Urinary bladder (tissue), 4 donors: ENCODE measurements around the gene CLEC12A. TPM values are rescaled to one million over a fixed set of nuclear protein-coding genes. Genes with fewer than 3 reads are reported as not detected.
"Not testable (repeated sequence)": the region's sequence is repeated elsewhere in the genome, so short reads cannot be mapped to it uniquely, and the experiment has no call there.

Experiments used
- DNase-seq: peaks from one replicate; pipeline ENCODE4 v3.0.0-alpha.2; 2015; ENCODE audit errors: extremely low spot score
- H3K27ac ChIP-seq: one replicate; pipeline ENCODE4 v1.5.1; 2013; ENCODE audit warnings: low read depth, mild to moderate bottlenecking, moderate library complexity
- H3K36me3 ChIP-seq: one replicate; pipeline ENCODE4 v1.6.1; 2013; ENCODE audit warnings: mild to moderate bottlenecking, moderate library complexity; ENCODE audit not compliant: insufficient read depth
- H3K4me1 ChIP-seq: one replicate; pipeline ENCODE4 v1.6.1; 2013; ENCODE audit warnings: mild to moderate bottlenecking, moderate library complexity; ENCODE audit not compliant: insufficient read depth
- H3K4me3 ChIP-seq: one replicate; pipeline ENCODE4 v1.5.1; 2013; ENCODE audit warnings: low read depth, low read length
- WGBS: extraction: QIAGEN DNeasy Blood & Tissue Kit; methylation state at CpG from one replicate; pipeline ENCODE4 v1.1.7; 2013; 5-methylcytosine and 5-hydroxymethylcytosine counted together
- polyA plus RNA-seq: library from polyadenylated mRNA; stranded (reverse); fragments of 200-250 nt; gene quantifications from one replicate; pipeline ENCODE4 v1.2.3, GENCODE V29; 2013
- total RNA-seq: library from RNA; depleted of rRNA; stranded (reverse); fragments of >200 nt; gene quantifications from one replicate; pipeline ENCODE4 v1.2.3, GENCODE V29; 2014
- donor health status: healthy with polysubstance abuse.
- donor health status: healthy.

CLEC12A gene
- total and polyA plus RNA-seq, 2 donors, result 1.5 to 1.6 TPM

- 82% methylated on average over 3 of the region's 3 CpGs for WGBS
- Histone ChIP-seq H3K4me1 (no peaks in the 10 kb centered on the region), H3K4me3 (no peak overlapping the region), H3K27ac (no peak overlapping the region), H3K36me3 (no peaks in the 10 kb centered on the region)
- DNase-seq, result no peak
Observed at GRCh38 chr12:9991876-9992275, 20.7 kb downstream of the CLEC12A start.

DNA sequence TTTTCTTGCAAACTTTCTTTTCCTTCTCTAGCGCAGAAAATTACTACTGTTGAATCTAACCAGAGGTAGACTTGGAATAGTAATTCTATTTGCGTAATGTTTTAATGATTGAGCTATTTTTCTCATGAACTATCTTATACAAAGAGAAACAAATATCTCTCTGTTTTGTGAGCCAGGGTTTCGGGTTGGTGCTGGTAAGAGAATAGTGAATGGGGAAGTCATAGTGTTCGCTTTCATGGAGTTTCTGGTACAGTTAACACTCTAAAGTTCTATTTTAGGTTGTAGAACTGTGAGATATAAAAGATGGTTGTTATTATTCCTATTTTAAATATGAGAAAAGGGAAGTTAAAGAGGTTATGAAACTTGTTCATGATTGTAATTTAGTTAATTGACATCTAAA, 21.1 kb downstream of the CLEC12A start:
- Histone ChIP-seq H3K27ac (no peak overlapping the region), H3K4me3 (no peak overlapping the region), H3K36me3 (no peaks in the 10 kb centered on the region), H3K4me1 (no peaks in the 10 kb centered on the region)
- WGBS, result 87% methylated on average over 4 of the region's 4 CpGs
- DNase-seq, result no peak

GRCh38 chr12:9999016-9999415, 27.8 kb downstream of the CLEC12A start, which contains the start of gene CLEC1B:
CLEC1B (minus strand) TSS chr12:9999121; CDS start chr12:9999100, 21 bp downstream.
- 92% methylated on average over 3 of the region's 3 CpGs for WGBS
- Histone ChIP-seq H3K27ac (no peak within 1 kb of the TSS), H3K4me1 (no peaks in the 10 kb centered on the region), H3K4me3 (no peak within 1 kb of the TSS), H3K36me3 (no peaks in the 10 kb centered on the region)
- DNase-seq, result no peak

DNA sequence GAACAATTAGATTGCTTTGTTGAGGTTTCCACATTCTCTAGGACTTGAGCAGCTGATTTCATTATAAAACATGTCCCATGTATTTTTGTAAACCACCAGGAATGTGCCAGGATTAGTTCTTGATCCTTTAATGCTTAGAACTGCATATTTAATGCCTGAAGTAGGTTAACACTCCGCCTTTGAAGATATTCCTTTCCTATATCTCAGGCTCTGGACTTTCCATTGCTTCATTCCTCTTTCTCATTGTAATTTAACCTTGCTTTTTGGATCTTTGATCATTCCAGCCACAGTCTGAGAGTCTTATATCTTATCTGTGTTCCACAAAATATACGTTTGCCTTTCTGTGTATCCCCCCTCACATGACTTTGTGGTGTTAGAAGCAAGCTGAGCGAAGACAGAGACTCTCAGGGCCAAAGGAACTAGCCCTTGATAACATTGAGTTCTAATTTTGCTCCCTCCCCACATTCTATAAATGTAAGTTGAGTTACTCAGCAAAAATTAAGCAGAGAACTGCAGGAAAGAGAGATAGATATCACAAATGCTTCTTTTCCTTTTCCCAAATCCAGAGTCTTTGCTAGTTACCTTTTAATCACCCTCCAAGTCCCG, 30.1 kb downstream of the CLEC12A start:
- DNase-seq, result no peak
- WGBS, result 42% methylated on average over 4 of the region's 4 CpGs

GRCh38 chr12:10012630-10013330, 41.6 kb downstream of the CLEC12A start:
- Histone ChIP-seq H3K4me3 (no peak overlapping the region), H3K36me3 (no peaks in the 10 kb centered on the region), H3K4me1 (no peaks in the 10 kb centered on the region), H3K27ac (no peak overlapping the region)
- 68% methylated on average over 6 of the region's 6 CpGs for WGBS
- DNase-seq, result no peak

More for the DNA sequence above, 30.1 kb downstream of the CLEC12A start:
- Histone ChIP-seq H3K27ac (no peak overlapping the region), H3K4me1 (no peaks in the 10 kb centered on the region), H3K36me3 (no peaks in the 10 kb centered on the region), H3K4me3 (no peak overlapping the region)

DNA sequence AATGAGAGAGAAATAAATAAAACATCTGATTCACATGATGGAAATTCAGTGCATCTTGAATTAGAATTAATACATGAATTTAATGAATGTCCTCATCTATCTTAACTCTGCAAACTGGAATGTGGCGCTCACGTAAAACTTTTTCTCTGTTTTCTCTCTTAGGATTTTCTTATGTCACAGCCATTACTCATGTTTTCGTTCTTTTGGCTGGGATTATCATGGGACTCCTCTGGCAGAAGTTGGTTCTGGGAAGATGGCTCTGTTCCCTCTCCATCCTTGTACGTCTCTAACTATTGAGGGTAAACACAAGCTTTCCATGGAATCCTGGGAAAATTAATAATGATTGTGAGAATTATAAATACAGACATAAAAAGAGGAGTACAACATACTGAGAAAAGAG, 44.2 kb downstream of the CLEC12A start:
- Histone ChIP-seq H3K4me1 (no peaks in the 10 kb centered on the region), H3K36me3 (no peaks in the 10 kb centered on the region), H3K4me3 (no peak overlapping the region), H3K27ac (no peak overlapping the region)
- 59% methylated on average over 4 of the region's 4 CpGs for WGBS
- DNase-seq, result no peak

GRCh38 chr12:10016881-10017280, 45.7 kb downstream of the CLEC12A start:
- no peak for DNase-seq
- H3K27ac ChIP-seq, result no peak overlapping the region
- no peak overlapping the region for H3K4me3 ChIP-seq
- no peaks in the 10 kb centered on the region for H3K36me3 ChIP-seq
- WGBS, result 15% methylated on average over 1 of the region's 1 CpG
- no peaks in the 10 kb centered on the region for H3K4me1 ChIP-seq

DNA sequence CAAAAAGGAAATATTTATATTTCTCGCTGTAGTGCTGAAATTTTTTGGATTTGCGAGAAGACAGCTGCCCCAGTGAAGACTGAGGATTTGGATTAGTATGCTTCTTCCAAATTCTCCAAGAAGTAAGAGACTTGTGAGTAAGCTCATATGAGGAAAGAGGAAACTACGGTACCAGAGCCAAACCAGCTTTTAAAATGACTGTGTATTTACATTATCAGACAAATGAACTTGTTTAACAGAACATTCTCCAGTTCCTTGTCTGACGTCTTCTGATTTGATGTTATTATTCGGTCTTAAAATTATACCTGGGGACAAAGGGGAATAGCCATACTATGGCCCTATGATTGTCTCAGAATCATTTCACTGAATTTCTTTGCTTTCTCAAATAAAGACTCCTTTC, 47.2 kb downstream of the CLEC12A start:
- no peaks in the 10 kb centered on the region for H3K4me1 ChIP-seq
- no peaks in the 10 kb centered on the region for H3K36me3 ChIP-seq
- H3K4me3 ChIP-seq, result no peak overlapping the region
- WGBS, result 27% methylated on average over 5 of the region's 5 CpGs
- no peak for DNase-seq
- H3K27ac ChIP-seq, result no peak overlapping the region

- Histone ChIP-seq H3K36me3 (no peaks in the 10 kb centered on the region), H3K4me3 (no peak overlapping the region), H3K27ac (no peak overlapping the region), H3K4me1 (no peaks in the 10 kb centered on the region)
- WGBS, result 91% methylated on average over 3 of the region's 3 CpGs
- DNase-seq, result no peak
Observed at GRCh38 chr12:10021342-10021741, 50.1 kb downstream of the CLEC12A start.

DNA sequence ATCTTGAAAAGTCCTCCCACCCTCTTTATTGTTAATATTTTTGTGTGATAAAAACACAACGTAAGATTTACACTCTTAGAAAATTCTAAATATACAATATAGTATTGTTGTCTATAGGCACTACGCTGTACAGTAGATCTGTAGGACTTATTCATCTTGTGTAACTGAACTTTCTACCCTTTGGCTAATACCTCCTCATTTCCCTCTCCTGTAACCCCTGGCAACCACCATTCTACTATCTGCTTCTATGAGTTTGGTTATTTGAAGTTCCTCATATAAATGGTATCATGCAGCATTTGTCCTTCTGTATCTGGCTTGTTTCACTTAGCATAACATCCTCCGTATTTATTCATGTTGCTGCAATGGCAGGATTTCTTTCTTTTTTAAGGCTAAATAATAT, 54.0 kb downstream of the CLEC12A start:
- Histone ChIP-seq H3K27ac (no peak overlapping the region), H3K4me3 (no peak overlapping the region), H3K36me3 (no peaks in the 10 kb centered on the region), H3K4me1 (no peaks in the 10 kb centered on the region)
- no peak for DNase-seq
- 68% methylated on average over 3 of the region's 3 CpGs for WGBS

GRCh38 chr12:10026666-10027065, 55.5 kb downstream of the CLEC12A start:
- WGBS, result 91% methylated on average over 4 of the region's 4 CpGs
- H3K36me3 ChIP-seq, H3K27ac ChIP-seq, H3K4me1 ChIP-seq, DNase-seq, H3K4me3 ChIP-seq: not testable (repeated sequence)

DNA sequence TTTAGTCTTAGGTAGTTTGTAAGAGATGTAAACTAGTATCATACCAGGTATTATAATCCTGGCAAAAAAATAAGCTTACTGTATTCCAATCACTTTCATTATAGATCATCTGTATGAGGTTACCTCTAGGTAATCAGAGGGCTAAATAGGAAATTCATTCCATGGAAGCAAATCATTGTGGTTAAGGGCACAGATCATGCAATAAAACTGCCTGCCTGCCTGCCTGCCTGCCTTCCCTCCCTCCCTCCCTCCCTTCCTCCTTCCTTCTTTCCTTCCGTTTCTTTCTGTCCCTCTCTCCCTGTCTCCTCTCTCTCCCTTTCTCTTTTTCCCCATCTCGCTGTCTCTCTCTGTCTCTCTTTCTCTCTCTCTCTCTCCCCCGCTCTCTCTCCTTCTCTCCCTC, 56.1 kb downstream of the CLEC12A start:
- WGBS, result 60% methylated on average over 3 of the region's 3 CpGs
- Histone ChIP-seq H3K27ac (no peak overlapping the region), H3K4me3 (no peak overlapping the region), H3K4me1 (no peaks in the 10 kb centered on the region), H3K36me3 (no peaks in the 10 kb centered on the region)
- no peak for DNase-seq

DNA sequence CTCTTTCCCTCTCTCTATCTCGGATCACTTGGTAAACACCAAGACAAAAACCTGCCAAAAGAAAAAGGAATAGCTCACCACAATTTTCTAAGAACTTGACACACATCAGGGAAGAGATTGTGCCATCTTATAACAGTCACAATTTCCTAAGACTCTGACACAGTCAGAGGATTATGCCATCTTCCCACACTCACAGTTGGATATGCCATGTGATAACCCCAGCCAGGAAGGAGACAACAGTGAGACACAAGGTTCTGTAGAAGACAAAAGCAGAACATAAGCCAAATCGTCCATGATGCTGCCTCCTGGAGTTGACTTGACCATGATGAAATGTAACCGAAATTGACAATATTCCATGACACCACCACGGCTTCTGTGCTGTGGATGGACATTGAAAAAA, 56.5 kb downstream of the CLEC12A start:
- WGBS, result 46% methylated on average over 4 of the region's 4 CpGs
- Histone ChIP-seq H3K4me1 (no peaks in the 10 kb centered on the region), H3K27ac (no peak overlapping the region), H3K4me3 (no peak overlapping the region), H3K36me3 (no peaks in the 10 kb centered on the region)
- no peak for DNase-seq

DNA sequence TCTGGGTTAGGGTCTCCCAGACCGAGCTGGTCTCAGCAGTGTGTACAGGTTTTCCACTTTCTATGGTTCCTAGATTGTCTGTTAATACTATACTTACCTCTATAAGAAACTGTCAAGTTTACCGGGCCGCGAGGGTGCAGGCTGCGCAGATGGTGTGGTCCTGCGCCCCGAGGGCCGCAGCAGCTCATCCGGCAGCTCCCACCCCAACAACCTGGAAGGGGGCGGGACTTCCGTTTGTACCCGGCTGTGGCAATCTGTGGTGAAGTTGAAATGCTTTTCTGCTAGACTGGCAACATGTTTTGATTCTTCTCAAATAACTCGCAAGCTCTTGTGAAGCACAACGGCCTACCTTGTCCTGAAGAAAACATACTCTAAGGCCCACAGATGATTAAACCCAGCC, 59.2 kb downstream of the CLEC12A start, which contains the start of gene CLEC9A:
Gene CLEC9A (plus strand): TSS at position 237 of the 400 bp plus-strand sequence. CDS start 22,006 bp downstream, outside the sequence.
- no peak within 1 kb of the TSS for H3K4me3 ChIP-seq
- no peaks in the 10 kb centered on the region for H3K36me3 ChIP-seq
- DNase-seq, result no peak
- no peaks in the 10 kb centered on the region for H3K4me1 ChIP-seq
- WGBS, result 98% methylated on average over 14 of the region's 14 CpGs
- no peak within 1 kb of the TSS for H3K27ac ChIP-seq
